ENCODE results near the gene GMCL1.
"Not testable (repeated sequence)": the region's sequence is repeated elsewhere in the genome, so short reads cannot be mapped to it uniquely, and the experiment has no call there.

GMCL1 gene

GRCh38 chr2:69827796-69828540 is 1.5 kb upstream of the GMCL1 start:
- H3K27ac ChIP-seq, result no peak overlapping the region
- intact Hi-C loops (cut with DNase I; ENCODE audit: low total_unique reads), result no loop called here
- H3K27me3 ChIP-seq, result no peaks in the 10 kb centered on the region
- peaks cover 0 to 32% (median 20%) of the 10 kb centered on the region in 4 donors for H3K4me1 ChIP-seq
- peaks cover 0 to 5% (median 3%) of the 10 kb centered on the region in 3 donors for H3K36me3 ChIP-seq
- TF ChIP-seq CTCF (IDR thresholded peaks at IDR 0.05), result no peak
- H3K4me3 ChIP-seq, result no peak overlapping the region
- peak in 1 of 2 donors; percentile 44 for DNase-seq
- H3K9me3 ChIP-seq, result no peaks in the 10 kb centered on the region

GRCh38 chr2:69828938-69829255 is 563 bp upstream of the GMCL1 start:
- Histone ChIP-seq H3K27me3 (no peaks in the 10 kb centered on the region), H3K36me3 (peaks cover 0 to 8% (median 2%) of the 10 kb centered on the region in 3 donors), H3K27ac (peak overlapping the region; percentile 93 to 95), H3K4me1 (peaks cover 0 to 39% (median 20%) of the 10 kb centered on the region in 4 donors), H3K9me3 (no peaks in the 10 kb centered on the region), H3K4me3 (peak overlapping the region; percentile 77 to 95)
- TF ChIP-seq CTCF (IDR thresholded peaks at IDR 0.05), result no peak
- intact Hi-C loops (cut with DNase I; ENCODE audit: low total_unique reads), result no loop called here
- no peak for DNase-seq

- TF ChIP-seq CTCF (IDR thresholded peaks at IDR 0.05), result no peak
- Histone ChIP-seq H3K27me3 (no peaks in the 10 kb centered on the region), H3K27ac (peak overlapping the region; percentile 93 to 95), H3K36me3 (peaks cover 0 to 8% (median 0%) of the 10 kb centered on the region in 3 donors), H3K4me3 (peak overlapping the region; percentile 77 to 95), H3K4me1 (peaks cover 0 to 46% (median 20%) of the 10 kb centered on the region in 4 donors), H3K9me3 (no peaks in the 10 kb centered on the region)
- intact Hi-C loops (cut with DNase I; ENCODE audit: low total_unique reads), result no loop called here
- DNase-seq, result peak; percentile 38 to 68
Measured at GRCh38 chr2:69830045-69830905, 815 bp downstream of the GMCL1 start.

- H3K27ac ChIP-seq; intact Hi-C loops (cut with DNase I; ENCODE audit: low total_unique reads); H3K27me3 ChIP-seq; H3K9me3 ChIP-seq; DNase-seq; H3K36me3 ChIP-seq: not testable (repeated sequence)
- Histone ChIP-seq H3K4me3 (peak overlapping the region; percentile 77 to 95), H3K4me1 (peaks cover 0 to 46% (median 20%) of the 10 kb centered on the region in 4 donors)
Measured at GRCh38 chr2:69830906-69831241, 1.4 kb downstream of the GMCL1 start.

- no peaks in the 10 kb centered on the region for H3K9me3 ChIP-seq
- intact Hi-C loops (cut with DNase I; ENCODE audit: low total_unique reads), result no loop called here
- no peak for TF ChIP-seq CTCF (IDR thresholded peaks at IDR 0.05)
- no peak overlapping the region for H3K27ac ChIP-seq
- no peak for DNase-seq
- H3K4me3 ChIP-seq, result peak overlapping the region; percentile 77 to 95
- H3K27me3 ChIP-seq, result no peaks in the 10 kb centered on the region
- peaks cover 0 to 46% (median 20%) of the 10 kb centered on the region in 4 donors for H3K4me1 ChIP-seq
- H3K36me3 ChIP-seq, result peaks cover 0 to 8% (median 0%) of the 10 kb centered on the region in 3 donors
Measured at GRCh38 chr2:69831354-69831905, 2.0 kb downstream of the GMCL1 start.

- Histone ChIP-seq H3K27me3 (no peaks in the 10 kb centered on the region), H3K27ac (no peak overlapping the region), H3K36me3 (peaks cover 0 to 8% (median 0%) of the 10 kb centered on the region in 3 donors), H3K4me1 (peaks cover 0 to 43% (median 15%) of the 10 kb centered on the region in 4 donors), H3K9me3 (no peaks in the 10 kb centered on the region), H3K4me3 (no peak overlapping the region)
- intact Hi-C loops (cut with DNase I; ENCODE audit: low total_unique reads), result no loop called here
- no peak for TF ChIP-seq CTCF (IDR thresholded peaks at IDR 0.05)
- DNase-seq, result no peak
Measured at GRCh38 chr2:69833752-69834151, 4.3 kb downstream of the GMCL1 start.

All from tibial artery (tissue), 4 donors.